LoVo (cell line): ENCODE results near the gene CYFIP2.
"Not testable (repeated sequence)": the region's sequence is repeated elsewhere in the genome, so short reads cannot be mapped to it uniquely, and the experiment has no call there.

ENCODE experiments used
- DNase-seq: peaks from one replicate; pipeline ENCODE4 v3.0.0-alpha.2; 2016; ENCODE audit warnings: low spot score

The CYFIP2 gene

GRCh38 chr5:157390551-157391297 is 124.8 kb downstream of the CYFIP2 start:
- DNase-seq, result peak; percentile 85

GRCh38 chr5:157398305-157398704 is 132.4 kb downstream of the CYFIP2 start:
- DNase-seq, result no peak

- no peak for DNase-seq
Measured at GRCh38 chr5:157400741-157401495, 135.0 kb downstream of the CYFIP2 start.

- no peak for DNase-seq
Measured at GRCh38 chr5:157415838-157416237, 149.9 kb downstream of the CYFIP2 start.

GRCh38 chr5:157419521-157419920 is 153.6 kb downstream of the CYFIP2 start:
- not testable (repeated sequence) for DNase-seq

- DNase-seq, result not testable (repeated sequence)
Measured at GRCh38 chr5:157429920-157430319, 164.0 kb downstream of the CYFIP2 start.

- DNase-seq, result peak; percentile 62
Measured at GRCh38 chr5:157431544-157432200, 165.7 kb downstream of the CYFIP2 start.

- no peak for DNase-seq
Measured at GRCh38 chr5:157434096-157434495, 168.2 kb downstream of the CYFIP2 start.

- no peak for DNase-seq
Measured at GRCh38 chr5:157443041-157443549, 177.2 kb downstream of the CYFIP2 start.

- DNase-seq, result no peak
Measured at GRCh38 chr5:157444224-157444623, 178.3 kb downstream of the CYFIP2 start.
